SK-N-SH treated with all-trans-retinoic acid at 6 μM for 48 hours (cell line): ENCODE data around the gene CERT1.

Source experiments
- ATAC-seq: fragments of 200-7000 bp; cut with Tn5 transposase; 3 replicates; pipeline ENCODE4 v1.9.1; 2020; ENCODE audit warnings: mild to moderate bottlenecking, moderate library complexity
- ARNTL ChIP-seq: fragments of 450-650 bp; formaldehyde crosslinking; IDR thresholded peaks from 2 replicates; pipeline ENCODE4 v1.5.0; 2020; ENCODE audit warnings: low read depth, mild to moderate bottlenecking, moderate library complexity, borderline replicate concordance
- BACH2 ChIP-seq: fragments of 250-450 bp; sonication (Bioruptor Pico); IDR thresholded peaks from 2 replicates; pipeline ENCODE4 v1.9.0; 2021; ENCODE audit warnings: mild to moderate bottlenecking, borderline replicate concordance
- CSDC2 ChIP-seq: fragments of 250-450 bp; sonication (Bioruptor Pico); IDR thresholded peaks from 2 replicates; pipeline ENCODE4 v1.5.0; 2020; ENCODE audit warnings: mild to moderate bottlenecking, moderate library complexity
- ESRRG ChIP-seq: fragments of 250-450 bp; sonication (Bioruptor Pico); IDR thresholded peaks from 2 replicates; pipeline ENCODE4 v1.6.1; 2021; ENCODE audit warnings: mild to moderate bottlenecking
- GLIS3 ChIP-seq: fragments of 250-450 bp; sonication (Bioruptor Pico); IDR thresholded peaks from 2 replicates; pipeline ENCODE4 v1.5.0; 2020; ENCODE audit warnings: mild to moderate bottlenecking, moderate library complexity
- OSR1 ChIP-seq: fragments of 250-450 bp; sonication (Bioruptor Pico); IDR thresholded peaks from 2 replicates; pipeline ENCODE4 v1.8.0; 2022; ENCODE audit warnings: moderate library complexity, mild to moderate bottlenecking, inconsistent platforms
- PPARA ChIP-seq: fragments of 250-450 bp; sonication (Bioruptor Pico); IDR thresholded peaks from 2 replicates; pipeline ENCODE4 v1.5.0; 2020; ENCODE audit warnings: mild to moderate bottlenecking, borderline replicate concordance
- RARB ChIP-seq: fragments of 250-450 bp; sonication (Bioruptor Pico); IDR thresholded peaks from 2 replicates; pipeline ENCODE4 v1.8.0; 2021; ENCODE audit warnings: mild to moderate bottlenecking, moderate library complexity
- SNAI2 ChIP-seq: fragments of 250-450 bp; sonication (Bioruptor Pico); IDR thresholded peaks from 2 replicates; pipeline ENCODE4 v1.5.0; 2020; ENCODE audit warnings: mild to moderate bottlenecking, moderate library complexity
- TCF4 ChIP-seq: fragments of 250-450 bp; sonication (Bioruptor Pico); IDR thresholded peaks from 2 replicates; pipeline ENCODE4 v1.8.0; 2021; ENCODE audit warnings: mild to moderate bottlenecking, moderate library complexity, borderline replicate concordance
- TOX ChIP-seq: fragments of 250-450 bp; sonication (Bioruptor Pico); IDR thresholded peaks from 2 replicates; pipeline ENCODE4 v1.8.0; 2021; ENCODE audit warnings: mild to moderate bottlenecking, moderate library complexity, borderline replicate concordance
- ZC3H10 ChIP-seq: fragments of 250-450 bp; sonication (Bioruptor Pico); IDR thresholded peaks from 2 replicates; pipeline ENCODE4 v1.5.1; 2021; ENCODE audit warnings: mild to moderate bottlenecking, moderate library complexity
- ZFP3 ChIP-seq: fragments of 250-450 bp; sonication (Bioruptor Pico); IDR thresholded peaks from 2 replicates; pipeline ENCODE4 v1.5.0; 2020; ENCODE audit warnings: mild to moderate bottlenecking, moderate library complexity
- ZFP30 ChIP-seq: fragments of 450-650 bp; formaldehyde crosslinking; IDR thresholded peaks from 2 replicates; pipeline ENCODE4 v1.5.0; 2022; ENCODE audit warnings: mild to moderate bottlenecking, moderate library complexity
- ZNF565 ChIP-seq: fragments of 450-650 bp; formaldehyde crosslinking; conservative IDR thresholded peaks from 2 replicates; pipeline ENCODE4 v1.5.0; 2020; ENCODE audit warnings: low read depth, mild to moderate bottlenecking, moderate library complexity
- ZNF70 ChIP-seq: fragments of 450-650 bp; formaldehyde crosslinking; IDR thresholded peaks from 2 replicates; pipeline ENCODE4 v1.5.0; 2020; ENCODE audit warnings: mild to moderate bottlenecking, moderate library complexity
- ZNF8 ChIP-seq: fragments of 450-650 bp; formaldehyde crosslinking; IDR thresholded peaks from 2 replicates; pipeline ENCODE4 v1.5.0; 2020; ENCODE audit warnings: mild to moderate bottlenecking, moderate library complexity
- TF ChIP-seq, protein P1 (sequence below): fragments of 250-450 bp; sonication (Bioruptor Pico); IDR thresholded peaks from 2 replicates; pipeline ENCODE4 v1.5.1; 2021; ENCODE audit warnings: mild to moderate bottlenecking, moderate library complexity
- TF ChIP-seq, protein P2 (sequence below): fragments of 250-450 bp; sonication (Bioruptor Pico); IDR thresholded peaks from 2 replicates; pipeline ENCODE4 v1.8.0; 2021; ENCODE audit warnings: low read depth, mild to moderate bottlenecking, moderate library complexity, borderline replicate concordance
- TF ChIP-seq, protein P3 (sequence below): fragments of 250-450 bp; sonication (Bioruptor Pico); IDR thresholded peaks from 2 replicates; pipeline ENCODE4 v1.5.1; 2020; ENCODE audit warnings: low read depth, mild to moderate bottlenecking, moderate library complexity
- TF ChIP-seq, protein P4 (sequence below): fragments of 250-450 bp; sonication (Bioruptor Pico); IDR thresholded peaks from 2 replicates; pipeline ENCODE4 v1.5.0; 2020; ENCODE audit warnings: mild to moderate bottlenecking, moderate library complexity
- TF ChIP-seq, protein P5 (sequence below): fragments of 250-450 bp; sonication (Bioruptor Pico); IDR thresholded peaks from 2 replicates; pipeline ENCODE4 v1.8.0; 2020; ENCODE audit warnings: mild to moderate bottlenecking, moderate library complexity, borderline replicate concordance

Gene CERT1

GRCh38 chr5:75546830-75547229 lies 35.4 kb upstream of the CERT1 start:
- no peak for ATAC-seq
- TF ChIP-seq TCF4 (CRISPR knock-in tag), result no peak
- TF ChIP-seq, protein P1, sequence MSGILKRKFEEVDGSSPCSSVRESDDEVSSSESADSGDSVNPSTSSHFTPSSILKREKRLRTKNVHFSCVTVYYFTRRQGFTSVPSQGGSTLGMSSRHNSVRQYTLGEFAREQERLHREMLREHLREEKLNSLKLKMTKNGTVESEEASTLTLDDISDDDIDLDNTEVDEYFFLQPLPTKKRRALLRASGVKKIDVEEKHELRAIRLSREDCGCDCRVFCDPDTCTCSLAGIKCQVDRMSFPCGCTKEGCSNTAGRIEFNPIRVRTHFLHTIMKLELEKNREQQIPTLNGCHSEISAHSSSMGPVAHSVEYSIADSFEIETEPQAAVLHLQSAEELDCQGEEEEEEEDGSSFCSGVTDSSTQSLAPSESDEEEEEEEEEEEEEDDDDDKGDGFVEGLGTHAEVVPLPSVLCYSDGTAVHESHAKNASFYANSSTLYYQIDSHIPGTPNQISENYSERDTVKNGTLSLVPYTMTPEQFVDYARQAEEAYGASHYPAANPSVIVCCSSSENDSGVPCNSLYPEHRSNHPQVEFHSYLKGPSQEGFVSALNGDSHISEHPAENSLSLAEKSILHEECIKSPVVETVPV (CRISPR knock-in tag), result no peak
- no peak for TF ChIP-seq ZNF565 (CRISPR knock-in tag)
- TF ChIP-seq, protein P2, sequence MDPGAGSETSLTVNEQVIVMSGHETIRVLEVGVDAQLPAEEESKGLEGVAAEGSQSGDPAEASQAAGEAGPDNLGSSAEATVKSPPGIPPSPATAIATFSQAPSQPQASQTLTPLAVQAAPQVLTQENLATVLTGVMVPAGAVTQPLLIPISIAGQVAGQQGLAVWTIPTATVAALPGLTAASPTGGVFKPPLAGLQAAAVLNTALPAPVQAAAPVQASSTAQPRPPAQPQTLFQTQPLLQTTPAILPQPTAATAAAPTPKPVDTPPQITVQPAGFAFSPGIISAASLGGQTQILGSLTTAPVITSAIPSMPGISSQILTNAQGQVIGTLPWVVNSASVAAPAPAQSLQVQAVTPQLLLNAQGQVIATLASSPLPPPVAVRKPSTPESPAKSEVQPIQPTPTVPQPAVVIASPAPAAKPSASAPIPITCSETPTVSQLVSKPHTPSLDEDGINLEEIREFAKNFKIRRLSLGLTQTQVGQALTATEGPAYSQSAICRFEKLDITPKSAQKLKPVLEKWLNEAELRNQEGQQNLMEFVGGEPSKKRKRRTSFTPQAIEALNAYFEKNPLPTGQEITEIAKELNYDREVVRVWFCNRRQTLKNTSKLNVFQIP (CRISPR knock-in tag), result no peak
- TF ChIP-seq, all 23 proteins: peak for 0

- no peak for ATAC-seq
- TF ChIP-seq SNAI2 (CRISPR knock-in tag) (no peak), RARB (CRISPR knock-in tag) (no peak), ZFP30 (CRISPR knock-in tag) (no peak), TCF4 (CRISPR knock-in tag) (no peak), ARNTL (no peak)
- TF ChIP-seq, protein P3, sequence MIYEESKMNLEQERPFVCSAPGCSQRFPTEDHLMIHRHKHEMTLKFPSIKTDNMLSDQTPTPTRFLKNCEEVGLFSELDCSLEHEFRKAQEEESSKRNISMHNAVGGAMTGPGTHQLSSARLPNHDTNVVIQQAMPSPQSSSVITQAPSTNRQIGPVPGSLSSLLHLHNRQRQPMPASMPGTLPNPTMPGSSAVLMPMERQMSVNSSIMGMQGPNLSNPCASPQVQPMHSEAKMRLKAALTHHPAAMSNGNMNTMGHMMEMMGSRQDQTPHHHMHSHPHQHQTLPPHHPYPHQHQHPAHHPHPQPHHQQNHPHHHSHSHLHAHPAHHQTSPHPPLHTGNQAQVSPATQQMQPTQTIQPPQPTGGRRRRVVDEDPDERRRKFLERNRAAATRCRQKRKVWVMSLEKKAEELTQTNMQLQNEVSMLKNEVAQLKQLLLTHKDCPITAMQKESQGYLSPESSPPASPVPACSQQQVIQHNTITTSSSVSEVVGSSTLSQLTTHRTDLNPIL (CRISPR knock-in tag), result no peak
Measured at GRCh38 chr5:75545131-75545530, 33.7 kb upstream of the CERT1 start.

DNA sequence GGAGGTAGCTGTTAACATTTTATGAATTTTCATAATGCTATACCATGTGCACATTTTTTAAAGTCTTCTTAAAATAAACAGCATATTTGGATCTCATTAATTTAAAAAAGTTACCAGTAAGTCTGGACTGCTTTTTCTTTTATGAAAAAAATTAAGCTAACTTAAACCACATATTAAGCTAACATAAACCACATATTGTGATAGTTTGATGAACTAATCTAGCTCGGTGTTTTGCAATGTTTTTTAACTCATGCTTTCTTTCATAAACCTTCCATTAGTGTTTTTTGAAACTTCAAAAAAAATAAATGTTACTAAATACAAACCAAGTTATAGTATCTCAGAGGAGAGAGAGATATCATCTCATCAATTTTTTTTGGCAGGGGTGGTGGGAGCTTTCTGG lies 26.8 kb upstream of the CERT1 start:
- TF ChIP-seq ZC3H10 (CRISPR knock-in tag), result no peak
- TF ChIP-seq, protein P3 (CRISPR knock-in tag), result no peak
- TF ChIP-seq, all 23 proteins: peak for 0
- ATAC-seq, result no peak

DNA sequence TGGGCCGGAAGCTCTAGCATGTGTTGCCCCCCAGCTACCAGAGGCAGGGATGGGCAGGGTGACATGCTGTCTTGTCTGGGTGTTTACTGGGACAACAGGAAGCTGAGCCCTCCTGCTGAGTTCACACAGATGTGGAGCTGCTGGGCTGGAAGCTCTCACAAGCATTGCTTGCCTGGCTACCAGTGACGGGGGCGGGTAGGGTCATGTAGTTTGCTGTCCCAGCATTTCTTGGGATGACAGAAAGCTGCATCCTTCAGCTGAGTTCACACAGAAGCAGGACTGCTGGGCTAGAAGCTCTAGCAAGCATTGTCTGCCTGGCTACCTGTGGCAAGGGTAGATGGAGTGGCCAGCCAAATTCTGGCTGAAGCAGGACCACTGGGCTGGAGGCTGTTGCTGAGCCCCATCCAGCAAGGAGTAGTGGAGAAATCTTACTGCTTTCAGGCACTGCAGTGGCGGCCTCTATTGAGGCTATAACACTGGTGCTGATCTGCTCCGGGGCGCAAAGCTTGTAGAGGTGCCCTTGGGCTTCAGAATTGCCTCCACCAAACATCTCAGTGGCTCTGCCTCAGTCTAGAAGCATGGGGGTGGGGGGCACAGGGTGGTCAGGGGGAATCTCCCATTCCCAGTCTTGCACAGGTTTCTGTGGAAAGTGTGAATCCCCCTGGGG lies 25.4 kb upstream of the CERT1 start:
- no peak for ATAC-seq
- TF ChIP-seq ARNTL (no peak), ESRRG (no peak), TOX (CRISPR knock-in tag) (no peak), PPARA (CRISPR knock-in tag) (no peak), ZNF565 (CRISPR knock-in tag) (no peak), CSDC2 (CRISPR knock-in tag) (no peak), ZNF8 (CRISPR knock-in tag) (no peak), ZNF70 (no peak), GLIS3 (CRISPR knock-in tag) (no peak), OSR1 (CRISPR knock-in tag) (no peak), RARB (CRISPR knock-in tag) (no peak), BACH2 (CRISPR knock-in tag) (no peak), TCF4 (CRISPR knock-in tag) (no peak), ZC3H10 (CRISPR knock-in tag) (no peak), ZFP3 (CRISPR knock-in tag) (no peak)
- TF ChIP-seq, protein P3 (CRISPR knock-in tag), result no peak
- TF ChIP-seq, protein P4, sequence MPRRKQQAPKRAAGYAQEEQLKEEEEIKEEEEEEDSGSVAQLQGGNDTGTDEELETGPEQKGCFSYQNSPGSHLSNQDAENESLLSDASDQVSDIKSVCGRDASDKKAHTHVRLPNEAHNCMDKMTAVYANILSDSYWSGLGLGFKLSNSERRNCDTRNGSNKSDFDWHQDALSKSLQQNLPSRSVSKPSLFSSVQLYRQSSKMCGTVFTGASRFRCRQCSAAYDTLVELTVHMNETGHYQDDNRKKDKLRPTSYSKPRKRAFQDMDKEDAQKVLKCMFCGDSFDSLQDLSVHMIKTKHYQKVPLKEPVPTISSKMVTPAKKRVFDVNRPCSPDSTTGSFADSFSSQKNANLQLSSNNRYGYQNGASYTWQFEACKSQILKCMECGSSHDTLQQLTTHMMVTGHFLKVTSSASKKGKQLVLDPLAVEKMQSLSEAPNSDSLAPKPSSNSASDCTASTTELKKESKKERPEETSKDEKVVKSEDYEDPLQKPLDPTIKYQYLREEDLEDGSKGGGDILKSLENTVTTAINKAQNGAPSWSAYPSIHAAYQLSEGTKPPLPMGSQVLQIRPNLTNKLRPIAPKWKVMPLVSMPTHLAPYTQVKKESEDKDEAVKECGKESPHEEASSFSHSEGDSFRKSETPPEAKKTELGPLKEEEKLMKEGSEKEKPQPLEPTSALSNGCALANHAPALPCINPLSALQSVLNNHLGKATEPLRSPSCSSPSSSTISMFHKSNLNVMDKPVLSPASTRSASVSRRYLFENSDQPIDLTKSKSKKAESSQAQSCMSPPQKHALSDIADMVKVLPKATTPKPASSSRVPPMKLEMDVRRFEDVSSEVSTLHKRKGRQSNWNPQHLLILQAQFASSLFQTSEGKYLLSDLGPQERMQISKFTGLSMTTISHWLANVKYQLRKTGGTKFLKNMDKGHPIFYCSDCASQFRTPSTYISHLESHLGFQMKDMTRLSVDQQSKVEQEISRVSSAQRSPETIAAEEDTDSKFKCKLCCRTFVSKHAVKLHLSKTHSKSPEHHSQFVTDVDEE (CRISPR knock-in tag), result no peak
- TF ChIP-seq, protein P2 (CRISPR knock-in tag), result no peak
- TF ChIP-seq, protein P5, sequence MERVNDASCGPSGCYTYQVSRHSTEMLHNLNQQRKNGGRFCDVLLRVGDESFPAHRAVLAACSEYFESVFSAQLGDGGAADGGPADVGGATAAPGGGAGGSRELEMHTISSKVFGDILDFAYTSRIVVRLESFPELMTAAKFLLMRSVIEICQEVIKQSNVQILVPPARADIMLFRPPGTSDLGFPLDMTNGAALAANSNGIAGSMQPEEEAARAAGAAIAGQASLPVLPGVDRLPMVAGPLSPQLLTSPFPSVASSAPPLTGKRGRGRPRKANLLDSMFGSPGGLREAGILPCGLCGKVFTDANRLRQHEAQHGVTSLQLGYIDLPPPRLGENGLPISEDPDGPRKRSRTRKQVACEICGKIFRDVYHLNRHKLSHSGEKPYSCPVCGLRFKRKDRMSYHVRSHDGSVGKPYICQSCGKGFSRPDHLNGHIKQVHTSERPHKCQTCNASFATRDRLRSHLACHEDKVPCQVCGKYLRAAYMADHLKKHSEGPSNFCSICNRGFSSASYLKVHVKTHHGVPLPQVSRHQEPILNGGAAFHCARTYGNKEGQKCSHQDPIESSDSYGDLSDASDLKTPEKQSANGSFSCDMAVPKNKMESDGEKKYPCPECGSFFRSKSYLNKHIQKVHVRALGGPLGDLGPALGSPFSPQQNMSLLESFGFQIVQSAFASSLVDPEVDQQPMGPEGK, result no peak
